Thyroid gland (tissue), 4 donors: ENCODE data around the gene WASL. TPM values are rescaled to one million over a fixed set of nuclear protein-coding genes. Genes with fewer than 3 reads are reported as not detected.
A peak's percentile ranks its signal among the peaks of the same experiment; 100 is the strongest.

Experiments used
- DNase-seq, 2 donors: peaks; one replicate each; pipeline ENCODE4 v3.0.0-alpha.2; 2019
- H3K27ac ChIP-seq, 3 donors: fragments of 200-600 bp; sonication (generic); 1 replicate in 2 of 3; 2 replicates in 1 of 3; pipeline ENCODE4 v1.5.1; 2016 to 2019; ENCODE audit warnings: mild to moderate bottlenecking in 1 of 3, moderate library complexity in 1 of 3
- H3K27me3 ChIP-seq: fragments of 200-600 bp; sonication (generic); one replicate; pipeline ENCODE4 v1.5.1; 2019
- H3K36me3 ChIP-seq, 2 donors: fragments of 200-600 bp; sonication (generic); one replicate each; pipeline ENCODE4 v1.5.1; 2016 to 2019
- H3K4me1 ChIP-seq, 2 donors: fragments of 200-600 bp; sonication (generic); one replicate each; pipeline ENCODE4 v1.5.1; 2017 to 2019
- H3K4me3 ChIP-seq, 3 donors: fragments of 200-600 bp; sonication (generic); replicated peaks in 1 of 3; 1 replicate in 2 of 3; 2 replicates in 1 of 3; pipeline ENCODE4 v1.5.1; 2016; ENCODE audit warnings: mild to moderate bottlenecking in 1 of 3
- H3K9me3 ChIP-seq: fragments of 200-600 bp; sonication (generic); one replicate; pipeline ENCODE4 v1.5.1; 2017
- POLR2A ChIP-seq, 2 donors: fragments of 450-650 bp; IDR thresholded peaks; one replicate each; pipeline ENCODE4 v1.6.1; 2017; ENCODE audit warnings: antibody characterized with exemption in 2 of 2, mild to moderate bottlenecking in 2 of 2, moderate library complexity in 1 of 2
- WGBS, 2 donors: methylation state at CpG; one replicate each; pipeline ENCODE4 v1.1.5; 2017; 5-methylcytosine and 5-hydroxymethylcytosine counted together
- intact Hi-C: fragments of 100-400 bp; cut with DNase I; formaldehyde crosslinking; loops from one replicate; pipeline ENCODE4 v1.15.1; 2023
- total RNA-seq, 4 donors: library from RNA; depleted of rRNA; stranded (reverse); fragments of >200 nt; gene quantifications; one replicate each; pipeline ENCODE4 v1.2.3, GENCODE V29; 2016
- TF ChIP-seq, protein P1 (sequence below), 6 experiments: fragments of 200-600 bp in 3 of 6; fragments of 450-650 bp in 3 of 6; sonication (generic) in 3 of 6; IDR thresholded peaks; one replicate each; pipeline ENCODE4 v1.5.1; 2016 to 2019; ENCODE audit warnings: antibody characterized with exemption in 6 of 6, mild to moderate bottlenecking in 2 of 6, inconsistent platforms in 1 of 6, moderate library complexity in 1 of 6

Gene WASL
- total RNA-seq, 4 donors from 2014 or later = 48.1 to 61.6 (median 55.4) TPM

- Histone ChIP-seq H3K4me3 (no peak overlapping the region), H3K27me3 (no peaks in the 10 kb centered on the region), H3K27ac (no peak overlapping the region), H3K4me1 (peaks cover 3 to 6% of the 10 kb centered on the region in 2 donors), H3K36me3 (no peaks in the 10 kb centered on the region), H3K9me3 (no peaks in the 10 kb centered on the region)
- 80 to 92% methylated on average over 7 of the region's 7 CpGs for WGBS, 2 donors
- no peak for TF ChIP-seq POLR2A (IDR thresholded peaks at IDR 0.05)
- TF ChIP-seq, protein P1, sequence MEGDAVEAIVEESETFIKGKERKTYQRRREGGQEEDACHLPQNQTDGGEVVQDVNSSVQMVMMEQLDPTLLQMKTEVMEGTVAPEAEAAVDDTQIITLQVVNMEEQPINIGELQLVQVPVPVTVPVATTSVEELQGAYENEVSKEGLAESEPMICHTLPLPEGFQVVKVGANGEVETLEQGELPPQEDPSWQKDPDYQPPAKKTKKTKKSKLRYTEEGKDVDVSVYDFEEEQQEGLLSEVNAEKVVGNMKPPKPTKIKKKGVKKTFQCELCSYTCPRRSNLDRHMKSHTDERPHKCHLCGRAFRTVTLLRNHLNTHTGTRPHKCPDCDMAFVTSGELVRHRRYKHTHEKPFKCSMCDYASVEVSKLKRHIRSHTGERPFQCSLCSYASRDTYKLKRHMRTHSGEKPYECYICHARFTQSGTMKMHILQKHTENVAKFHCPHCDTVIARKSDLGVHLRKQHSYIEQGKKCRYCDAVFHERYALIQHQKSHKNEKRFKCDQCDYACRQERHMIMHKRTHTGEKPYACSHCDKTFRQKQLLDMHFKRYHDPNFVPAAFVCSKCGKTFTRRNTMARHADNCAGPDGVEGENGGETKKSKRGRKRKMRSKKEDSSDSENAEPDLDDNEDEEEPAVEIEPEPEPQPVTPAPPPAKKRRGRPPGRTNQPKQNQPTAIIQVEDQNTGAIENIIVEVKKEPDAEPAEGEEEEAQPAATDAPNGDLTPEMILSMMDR (IDR thresholded peaks at IDR 0.05) = no peak
- DNase-seq = no peak
- intact Hi-C loops = no loop called here
Observed at GRCh38 chr7:123647106-123647730, 101.6 kb downstream of the WASL start.

GRCh38 chr7:123645516-123645915, 103.3 kb downstream of the WASL start:
- Histone ChIP-seq H3K27ac (no peak overlapping the region), H3K27me3 (no peaks in the 10 kb centered on the region), H3K9me3 (no peaks in the 10 kb centered on the region), H3K4me3 (no peak overlapping the region), H3K36me3 (no peaks in the 10 kb centered on the region), H3K4me1 (peaks cover 3 to 6% of the 10 kb centered on the region in 2 donors)
- DNase-seq = no peak
- intact Hi-C loops = no loop called here
- WGBS, 2 donors = 66 to 69% methylated on average over 3 of the region's 3 CpGs
- TF ChIP-seq, protein P1 (IDR thresholded peaks at IDR 0.05) = no peak
- TF ChIP-seq POLR2A (IDR thresholded peaks at IDR 0.05) = no peak

GRCh38 chr7:123643495-123644441, 105.0 kb downstream of the WASL start:
- Histone ChIP-seq H3K27me3 (no peaks in the 10 kb centered on the region), H3K9me3 (no peaks in the 10 kb centered on the region), H3K36me3 (no peaks in the 10 kb centered on the region), H3K4me3 (no peak overlapping the region), H3K27ac (peak overlapping the region in 1 of 3 donors; percentile 26), H3K4me1 (peaks cover 3 to 6% of the 10 kb centered on the region in 2 donors)
- intact Hi-C loops = no loop called here
- TF ChIP-seq POLR2A (IDR thresholded peaks at IDR 0.05) = no peak
- TF ChIP-seq, protein P1 (IDR thresholded peaks at IDR 0.05) = no peak
- DNase-seq = peak; percentile 5 to 17
- 30 to 33% methylated on average over 6 of the region's 6 CpGs for WGBS, 2 donors

DNA sequence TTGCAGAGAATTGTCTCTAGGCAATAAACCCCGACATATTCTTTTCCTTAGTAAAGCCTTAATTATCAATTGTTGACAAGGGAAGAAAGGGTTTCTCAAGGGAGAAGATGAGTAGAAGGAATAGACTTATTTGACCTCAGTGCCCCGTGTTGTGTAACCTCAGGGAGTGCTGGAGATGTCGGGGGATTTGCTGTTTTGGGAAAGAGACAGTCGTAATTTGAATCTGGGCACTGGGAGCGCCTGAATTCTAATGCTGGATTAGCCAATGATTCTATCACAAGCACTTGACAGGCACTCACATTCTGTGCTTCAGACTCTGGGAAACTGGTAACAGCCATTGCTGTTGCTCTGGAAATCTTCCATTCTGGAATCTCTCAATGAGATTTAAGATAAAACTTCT, 106.9 kb downstream of the WASL start:
- intact Hi-C loops = no loop called here
- Histone ChIP-seq H3K4me3 (no peak overlapping the region), H3K27ac (no peak overlapping the region), H3K9me3 (no peaks in the 10 kb centered on the region), H3K27me3 (no peaks in the 10 kb centered on the region), H3K36me3 (no peaks in the 10 kb centered on the region), H3K4me1 (peaks cover 3 to 6% of the 10 kb centered on the region in 2 donors)
- 75% methylated on average over 5 of the region's 5 CpGs for WGBS, 2 donors
- TF ChIP-seq, protein P1 (IDR thresholded peaks at IDR 0.05) = no peak
- no peak for TF ChIP-seq POLR2A (IDR thresholded peaks at IDR 0.05)
- no peak for DNase-seq

DNA sequence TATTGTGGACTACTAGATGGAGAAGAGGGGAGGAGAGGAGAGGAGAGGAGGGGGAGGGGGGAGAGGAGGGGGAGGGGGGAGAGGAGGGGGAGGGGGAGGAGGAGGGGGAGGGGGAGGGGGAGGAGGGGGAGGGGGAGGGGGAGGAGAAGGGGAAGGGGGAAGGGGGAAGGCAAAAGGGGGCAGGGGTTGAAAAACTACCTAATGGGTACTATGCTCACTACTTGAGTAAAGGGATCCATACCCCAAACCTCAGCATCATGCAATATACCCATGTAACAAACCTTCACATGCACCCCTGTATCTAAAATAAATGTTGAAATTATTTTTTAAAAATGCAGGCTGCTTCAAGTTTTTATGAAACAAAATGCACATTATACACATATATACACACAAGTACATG, 108.2 kb downstream of the WASL start:
- no peak for DNase-seq
- Histone ChIP-seq H3K36me3 (no peaks in the 10 kb centered on the region), H3K4me1 (peaks cover 3 to 6% of the 10 kb centered on the region in 2 donors), H3K9me3 (no peaks in the 10 kb centered on the region), H3K27me3 (no peaks in the 10 kb centered on the region), H3K4me3 (no peak overlapping the region), H3K27ac (no peak overlapping the region)
- intact Hi-C loops = no loop called here
- TF ChIP-seq, protein P1 (IDR thresholded peaks at IDR 0.05) = no peak
- TF ChIP-seq POLR2A (IDR thresholded peaks at IDR 0.05) = no peak
